Measurements from ENCODE around the gene SUMF2. TPM values are rescaled to one million over a fixed set of nuclear protein-coding genes. Genes with fewer than 3 reads are reported as not detected.
"Not testable (repeated sequence)": the region's sequence is repeated elsewhere in the genome, so short reads cannot be mapped to it uniquely, and the experiment has no call there.

The SUMF2 gene
- 100 to 1,000 TPM; 121 to 124 TPM for total RNA-seq

GRCh38 chr7:56063882-56064625 is at the start of gene SUMF2:
Gene SUMF2, plus strand, starts transcription at chr7:56064286. Its CDS starts 26 bp downstream, at chr7:56064312.
- peak within 1 kb of the TSS; percentile 91 for H3K4me3 Mint-ChIP-seq
- peak; percentile 88 for DNase-seq
- CTCF ChIA-PET = interaction anchor here (1.0 to 2.9 kb wide), 5 partner anchors 10 to 423 kb away, joined by 4 to 26 read pairs (median 5); partner anchors contain the start of genes CCT6A, NIPSNAP2 and PSPH
- H3K27ac Mint-ChIP-seq = peak within 1 kb of the TSS; percentile 95
- peaks cover 38% of the 10 kb centered on the region for H3K4me1 Mint-ChIP-seq (ENCODE audit: low read depth)
- POLR2A ChIA-PET = interaction anchor here (0.6 to 3.9 kb wide), 6 partner anchors 10 to 42 kb away, joined by 3 to 29 read pairs (median 9); partner anchors contain the start of genes CCT6A, CHCHD2 and PSPH
- peak; percentile 93 for ATAC-seq
- H3K36me3 Mint-ChIP-seq (ENCODE audit: low read depth) = peaks cover 57% of the 10 kb centered on the region
- H3K9me3 Mint-ChIP-seq (ENCODE audit: insufficient read depth) = no peaks in the 10 kb centered on the region
- no peaks in the 10 kb centered on the region for H3K27me3 Mint-ChIP-seq (ENCODE audit: low read depth)

GRCh38 chr7:56017015-56017414 is 47.1 kb upstream of the SUMF2 start:
- H3K4me3 Mint-ChIP-seq; DNase-seq; H3K4me1 Mint-ChIP-seq (ENCODE audit: low read depth); H3K27me3 Mint-ChIP-seq (ENCODE audit: low read depth); H3K9me3 Mint-ChIP-seq (ENCODE audit: insufficient read depth); POLR2A ChIA-PET; ATAC-seq; H3K27ac Mint-ChIP-seq: not testable (repeated sequence)
- CTCF ChIA-PET = interaction anchor here (1.4 kb wide), 2 partner anchors 13 to 57 kb away, joined by 3 read pairs; no protein-coding TSS in a partner anchor
- H3K36me3 Mint-ChIP-seq (ENCODE audit: low read depth) = peaks cover 14% of the 10 kb centered on the region

GRCh38 chr7:56019501-56019900 is 44.6 kb upstream of the SUMF2 start:
- H3K4me1 Mint-ChIP-seq (ENCODE audit: low read depth) = no peaks in the 10 kb centered on the region
- no peak overlapping the region for H3K4me3 Mint-ChIP-seq
- DNase-seq = no peak
- peaks cover 11% of the 10 kb centered on the region for H3K36me3 Mint-ChIP-seq (ENCODE audit: low read depth)
- no peaks in the 10 kb centered on the region for H3K9me3 Mint-ChIP-seq (ENCODE audit: insufficient read depth)
- no peaks in the 10 kb centered on the region for H3K27me3 Mint-ChIP-seq (ENCODE audit: low read depth)
- ATAC-seq = no peak
- ChIA-PET CTCF (no interaction called here), POLR2A (interaction anchor here (0.6 kb wide), 1 partner anchor 521 kb away, joined by 3 read pairs; no protein-coding TSS in a partner anchor)
- H3K27ac Mint-ChIP-seq = no peak overlapping the region

GRCh38 chr7:56023500-56023899 is 40.6 kb upstream of the SUMF2 start:
- H3K4me1 Mint-ChIP-seq (ENCODE audit: low read depth) = no peaks in the 10 kb centered on the region
- H3K4me3 Mint-ChIP-seq = no peak overlapping the region
- H3K27ac Mint-ChIP-seq = no peak overlapping the region
- DNase-seq = no peak
- no peaks in the 10 kb centered on the region for H3K27me3 Mint-ChIP-seq (ENCODE audit: low read depth)
- H3K36me3 Mint-ChIP-seq (ENCODE audit: low read depth) = peaks cover 19% of the 10 kb centered on the region
- ATAC-seq = no peak
- ChIA-PET POLR2A (interaction anchor here (0.7 kb wide), 1 partner anchor 15 kb away, joined by 4 read pairs; no protein-coding TSS in a partner anchor), CTCF (no interaction called here)
- H3K9me3 Mint-ChIP-seq (ENCODE audit: insufficient read depth) = no peaks in the 10 kb centered on the region

GRCh38 chr7:56026538-56026937 is 37.5 kb upstream of the SUMF2 start:
- Mint-ChIP-seq H3K4me3 (no peak overlapping the region), H3K27me3 (ENCODE audit: low read depth) (no peaks in the 10 kb centered on the region), H3K27ac (no peak overlapping the region), H3K9me3 (ENCODE audit: insufficient read depth) (no peaks in the 10 kb centered on the region), H3K4me1 (ENCODE audit: low read depth) (peaks cover 2% of the 10 kb centered on the region), H3K36me3 (ENCODE audit: low read depth) (peaks cover 19% of the 10 kb centered on the region)
- POLR2A ChIA-PET = no interaction called here
- ATAC-seq = no peak
- CTCF ChIA-PET = no interaction called here
- DNase-seq = no peak

- peaks cover 13% of the 10 kb centered on the region for H3K4me1 Mint-ChIP-seq (ENCODE audit: low read depth)
- H3K36me3 Mint-ChIP-seq (ENCODE audit: low read depth) = peaks cover 20% of the 10 kb centered on the region
- no peak overlapping the region for H3K27ac Mint-ChIP-seq
- ATAC-seq (no peak), DNase-seq (no peak)
- H3K4me3 Mint-ChIP-seq = no peak overlapping the region
- H3K9me3 Mint-ChIP-seq (ENCODE audit: insufficient read depth) = no peaks in the 10 kb centered on the region
- H3K27me3 Mint-ChIP-seq (ENCODE audit: low read depth) = no peaks in the 10 kb centered on the region
- CTCF ChIA-PET = interaction anchor here (2.1 kb wide), 1 partner anchor 44 kb away, joined by 8 read pairs; no protein-coding TSS in a partner anchor
- POLR2A ChIA-PET = no interaction called here
These were observed 35.0 kb upstream of the SUMF2 start for GRCh38 chr7:56028942-56029630.

GRCh38 chr7:56030340-56030739 is 33.7 kb upstream of the SUMF2 start:
- no peak for ATAC-seq
- ChIA-PET CTCF (no interaction called here), POLR2A (no interaction called here)

GRCh38 chr7:56031556-56031955 is 32.5 kb upstream of the SUMF2 start:
- ATAC-seq; H3K4me3 Mint-ChIP-seq; H3K27ac Mint-ChIP-seq; H3K27me3 Mint-ChIP-seq (ENCODE audit: low read depth); DNase-seq; CTCF ChIA-PET; H3K9me3 Mint-ChIP-seq (ENCODE audit: insufficient read depth); POLR2A ChIA-PET: not testable (repeated sequence)
- peaks cover 16% of the 10 kb centered on the region for H3K36me3 Mint-ChIP-seq (ENCODE audit: low read depth)
- H3K4me1 Mint-ChIP-seq (ENCODE audit: low read depth) = peaks cover 15% of the 10 kb centered on the region

More at GRCh38 chr7:56030340-56030739, 33.7 kb upstream of the SUMF2 start:
- no peak for DNase-seq
- Mint-ChIP-seq H3K27ac (no peak overlapping the region), H3K9me3 (ENCODE audit: insufficient read depth) (no peaks in the 10 kb centered on the region), H3K4me3 (no peak overlapping the region), H3K36me3 (ENCODE audit: low read depth) (peaks cover 20% of the 10 kb centered on the region), H3K27me3 (ENCODE audit: low read depth) (no peaks in the 10 kb centered on the region), H3K4me1 (ENCODE audit: low read depth) (peaks cover 15% of the 10 kb centered on the region)

- ATAC-seq; POLR2A ChIA-PET; H3K4me3 Mint-ChIP-seq; H3K27me3 Mint-ChIP-seq (ENCODE audit: low read depth); DNase-seq; H3K27ac Mint-ChIP-seq; H3K9me3 Mint-ChIP-seq (ENCODE audit: insufficient read depth): not testable (repeated sequence)
- CTCF ChIA-PET = interaction anchor here (2.1 kb wide), 1 partner anchor 42 kb away, joined by 6 read pairs; no protein-coding TSS in a partner anchor
- Mint-ChIP-seq H3K36me3 (ENCODE audit: low read depth) (peaks cover 12% of the 10 kb centered on the region), H3K4me1 (ENCODE audit: low read depth) (peaks cover 15% of the 10 kb centered on the region)
These were observed 31.5 kb upstream of the SUMF2 start for GRCh38 chr7:56032578-56032977.

- Mint-ChIP-seq H3K27me3 (ENCODE audit: low read depth) (no peaks in the 10 kb centered on the region), H3K36me3 (ENCODE audit: low read depth) (peaks cover 12% of the 10 kb centered on the region), H3K27ac (peak overlapping the region; percentile 69), H3K4me1 (ENCODE audit: low read depth) (peaks cover 15% of the 10 kb centered on the region), H3K9me3 (ENCODE audit: insufficient read depth) (no peaks in the 10 kb centered on the region), H3K4me3 (peak overlapping the region; percentile 74)
- ChIA-PET CTCF (interaction anchor here (0.6 to 2.1 kb wide), 6 partner anchors 17 to 41 kb away, joined by 3 to 6 read pairs (median 3); partner anchors contain the start of genes CCT6A and PSPH), POLR2A (interaction anchor here (1.0 to 1.4 kb wide), 3 partner anchors 17 to 33 kb away, joined by 3 to 6 read pairs (median 3); partner anchors contain the start of genes CCT6A and PSPH)
- DNase-seq = peak; percentile 79
- peak; percentile 99 for ATAC-seq
These were observed 30.2 kb upstream of the SUMF2 start for GRCh38 chr7:56033671-56034432.

GRCh38 chr7:56040730-56041129 is 23.4 kb upstream of the SUMF2 start:
- CTCF ChIA-PET = no interaction called here
- Mint-ChIP-seq H3K27me3 (ENCODE audit: low read depth) (no peaks in the 10 kb centered on the region), H3K27ac (no peak overlapping the region), H3K4me1 (ENCODE audit: low read depth) (no peaks in the 10 kb centered on the region), H3K4me3 (no peak overlapping the region), H3K9me3 (ENCODE audit: insufficient read depth) (no peaks in the 10 kb centered on the region), H3K36me3 (ENCODE audit: low read depth) (peaks cover 5% of the 10 kb centered on the region)
- no peak for DNase-seq
- POLR2A ChIA-PET = no interaction called here
- ATAC-seq = no peak
